ENCODE results near the gene TAF4B. TPM values are rescaled to one million over a fixed set of nuclear protein-coding genes. Genes with fewer than 3 reads are reported as not detected.

The TAF4B gene
- total and polyA plus RNA-seq, 2 of the 8 experiments (the other 6 are each of a cell fraction or from before 2014, with no cell fraction given), result 9.3 to 19.8 TPM

GRCh38 chr18:26181343-26181826 is 44.9 kb upstream of the TAF4B start:
- Histone ChIP-seq H3K4me3 (ENCODE audit: extremely low read depth in 1 of 4, insufficient read depth in 2 of 4, low read depth in 3 of 4, low read length in 4 of 4) (no peak overlapping the region), H3K18ac (ENCODE audit: extremely low read depth, low read length) (no peak overlapping the region), H3K56ac (replicated peaks; ENCODE audit: insufficient read length, low read depth, low read length) (no peak overlapping the region), H4K91ac (replicated peaks; ENCODE audit: insufficient read length, low read length) (no peak overlapping the region), H3K23me2 (ENCODE audit: low read depth, low read length) (no peaks in the 10 kb centered on the region), H3K79me1 (ENCODE audit: low read depth, low read length) (no peaks in the 10 kb centered on the region), H3K9me3 (ENCODE audit: insufficient read depth in 2 of 2, low read depth in 1 of 2, low read length in 1 of 2) (no peaks in the 10 kb centered on the region), H4K20me1 (replicated peaks in 1 of 2; ENCODE audit: control insufficient read depth in 1 of 2, insufficient read depth in 2 of 2, low read length in 2 of 2) (no peaks in the 10 kb centered on the region), H3K4me1 (replicated peaks in 1 of 4; ENCODE audit: control insufficient read depth in 3 of 4, insufficient read depth in 4 of 4, low read length in 3 of 4) (no peaks in the 10 kb centered on the region), H3K9ac (replicated peaks in 1 of 4; ENCODE audit: extremely low read depth in 1 of 4, low read depth in 3 of 4, low read length in 3 of 4) (no peak overlapping the region), H3K23ac (ENCODE audit: insufficient read length) (no peak overlapping the region), H4K8ac (ENCODE audit: extremely low read depth, insufficient read depth, low read length) (no peak overlapping the region), H3K27ac (ENCODE audit: low read depth, low read length) (no peak overlapping the region), H4K5ac (ENCODE audit: insufficient read length, low read depth, low read length) (no peak overlapping the region), H2BK120ac (replicated peaks; ENCODE audit: low read depth, low read length) (no peak overlapping the region), H3K4ac (replicated peaks; ENCODE audit: insufficient read length, low read depth, low read length) (no peak overlapping the region), H2BK20ac (ENCODE audit: low read length) (no peak overlapping the region), H2AFZ (ENCODE audit: low read length) (no peak overlapping the region), H2BK15ac (ENCODE audit: low read length) (no peak overlapping the region), H3K4me2 (ENCODE audit: insufficient read depth in 1 of 2, low read depth in 2 of 2, low read length in 2 of 2) (no peak overlapping the region), H2BK5ac (ENCODE audit: low read depth, low read length) (no peak overlapping the region), H3K36me3 (ENCODE audit: control insufficient read depth in 2 of 4, insufficient read depth in 4 of 4, low read length in 3 of 4) (no peaks in the 10 kb centered on the region), H3K14ac (ENCODE audit: insufficient read length) (no peak overlapping the region), H3K27me3 (replicated peaks in 1 of 4; ENCODE audit: control insufficient read depth in 3 of 4, extremely low read depth in 1 of 4, insufficient read depth in 3 of 4, low read length in 3 of 4) (no peaks in the 10 kb centered on the region), H2BK12ac (ENCODE audit: low read depth, low read length) (no peak overlapping the region), H3K79me2 (ENCODE audit: control insufficient read depth in 1 of 2, insufficient read depth in 2 of 2, low read length in 2 of 2) (no peaks in the 10 kb centered on the region), H2AK5ac (ENCODE audit: low read depth, low read length) (no peak overlapping the region)
- no peak for TF ChIP-seq ZNF274 (IDR thresholded peaks at IDR 0.05; ENCODE audit: borderline replicate concordance, extremely low read depth, low read length)
- TF ChIP-seq SAP30 (IDR thresholded peaks at IDR 0.05; ENCODE audit: insufficient read depth, insufficient replicate concordance, low read length), result no peak
- no peak for TF ChIP-seq GTF2F1 (IDR thresholded peaks at IDR 0.05; ENCODE audit: borderline replicate concordance, low read depth, low read length)
- no peak for TF ChIP-seq KDM5A (IDR thresholded peaks at IDR 0.05; ENCODE audit: low read length)
- TF ChIP-seq JUN (IDR thresholded peaks at IDR 0.05; ENCODE audit: low read depth, low read length), result no peak
- no peak for TF ChIP-seq RNF2 (IDR thresholded peaks at IDR 0.05; ENCODE audit: borderline replicate concordance, low read depth, low read length, missing control alignments, poor library complexity, severe bottlenecking)
- TF ChIP-seq SRF (IDR thresholded peaks at IDR 0.05; ENCODE audit: low read depth, low read length), result no peak
- no peak for TF ChIP-seq EZH2 (IDR thresholded peaks at IDR 0.05; ENCODE audit: low read depth, low read length, severe bottlenecking)
- no peak for TF ChIP-seq SIN3A (conservative IDR thresholded peaks at IDR 0.05 in 1 of 2, IDR thresholded peaks at IDR 0.05 in 1 of 2; ENCODE audit: low read depth in 1 of 2, low read length in 2 of 2)
- ChIA-PET POLR2A (ENCODE audit: partially characterized antibody) (no interaction called here), CTCF (ENCODE audit: partially characterized antibody) (interaction anchor here (1.2 kb wide), 1 partner anchor 12 kb away, joined by 3 read pairs; no protein-coding TSS in a partner anchor)
- FAIRE-seq (no peak), DNase-seq (ENCODE audit: low read depth in 1 of 2, low spot score in 2 of 2) (no peak)
- 94% methylated on average over 7 of the region's 7 CpGs; no CpG with 5 or more reads in 1 of the 2 experiments for WGBS, 2 experiments (ENCODE audit: extremely low coverage in 1 of 2, insufficient coverage in 1 of 2, insufficient read length in 1 of 2, insufficient replicate concordance in 2 of 2, low coverage in 1 of 2, low lambda C conversion rate in 2 of 2, missing lambda C conversion rate in 1 of 2)
